Stimulated activated CD8-positive, alpha-beta memory T cell treated with anti-CD3 and anti-CD28 coated beads, Interleukin-2, amount 100 ng/mL, for 48 hours (primary cell): ENCODE measurements around the gene ALAS2.
A peak's percentile ranks its signal among the peaks of the same experiment; 100 is the strongest.
"Not testable (repeated sequence)": the region's sequence is repeated elsewhere in the genome, so short reads cannot be mapped to it uniquely, and the experiment has no call there.

ENCODE experiments used
- DNase-seq, 2 donors: peaks; one replicate each; pipeline ENCODE4 v3.0.0-alpha.2; 2020; ENCODE audit warnings: low read depth in 2 of 2

The ALAS2 gene

DNA sequence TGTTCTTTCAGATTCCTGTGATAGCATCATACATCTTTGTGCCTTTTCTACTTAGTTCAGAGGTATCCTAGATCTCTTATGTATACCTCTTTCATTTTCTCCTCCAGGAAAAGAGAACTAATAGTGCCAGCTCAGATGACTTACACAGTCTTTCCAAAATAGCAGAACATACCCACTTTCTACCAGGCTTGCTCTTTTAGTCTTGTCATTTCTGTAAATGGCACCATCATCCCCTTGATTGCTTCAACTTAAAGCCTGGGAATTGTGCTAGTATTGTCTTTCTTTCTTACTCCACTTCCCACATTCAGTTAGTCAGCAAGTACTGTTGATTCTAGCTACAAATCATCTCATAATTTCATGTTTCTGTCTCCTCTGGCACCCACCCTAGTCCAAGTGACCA, 25.5 kb downstream of the ALAS2 start:
- DNase-seq, result no peak

GRCh38 chrX:55004231-55004630, 26.5 kb downstream of the ALAS2 start:
- DNase-seq, result no peak

GRCh38 chrX:54999717-55000598, 30.8 kb downstream of the ALAS2 start, which contains the start of gene APEX2:
TSS of gene APEX2 (plus strand) at chrX:55000363. CDS start at chrX:55000423, 60 bp downstream.
- peak; percentile 69 to 76 for DNase-seq

- no peak for DNase-seq
Observed at GRCh38 chrX:54995621-54996020, 35.2 kb downstream of the ALAS2 start.

DNA sequence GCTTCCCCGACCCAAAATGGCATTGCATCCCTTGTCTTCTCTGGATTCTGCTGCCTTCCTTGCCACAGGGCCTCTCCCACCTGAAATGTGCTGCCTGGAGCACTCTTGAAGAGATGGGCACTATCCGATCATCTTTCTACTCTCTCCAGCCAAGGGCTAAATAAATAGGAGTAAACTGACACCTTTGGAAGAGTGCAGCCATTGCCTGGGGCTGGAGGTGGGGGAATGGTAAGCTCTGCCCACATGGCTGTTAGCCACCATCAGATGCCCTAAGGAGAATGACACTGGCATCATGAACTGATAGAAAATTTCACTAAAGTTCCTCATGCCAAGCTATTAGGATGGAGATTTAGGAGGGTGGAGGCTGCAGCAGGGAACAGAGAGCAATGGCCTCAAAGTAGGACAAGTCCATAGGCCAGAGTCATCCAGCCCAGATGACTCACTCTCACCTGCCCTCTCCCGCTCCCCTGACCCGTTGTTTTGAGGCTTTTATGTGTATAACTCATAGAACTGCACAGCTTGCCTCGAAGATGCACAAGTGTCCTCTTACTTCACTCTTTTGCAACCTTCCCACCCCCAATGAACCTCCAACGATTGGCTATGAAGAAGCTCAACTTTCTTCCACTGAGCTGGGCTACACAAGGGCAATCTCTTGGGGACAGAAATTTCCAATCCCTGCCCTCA, 36.0 kb downstream of the ALAS2 start:
- no peak for DNase-seq

- no peak for DNase-seq
Observed at GRCh38 chrX:54994099-54994498, 36.7 kb downstream of the ALAS2 start, which contains the start of gene PFKFB1. TSS of gene PFKFB1 (minus strand) at chrX:54994188. CDS start at chrX:54994007, 181 bp downstream.

GRCh38 chrX:54992911-54993622, 37.7 kb downstream of the ALAS2 start:
- no peak for DNase-seq

- DNase-seq, result no peak
Observed at GRCh38 chrX:54991706-54992105, 39.1 kb downstream of the ALAS2 start.

GRCh38 chrX:54983306-54983705, 47.5 kb downstream of the ALAS2 start:
- DNase-seq, result not testable (repeated sequence)

GRCh38 chrX:54980334-54980733, 50.4 kb downstream of the ALAS2 start:
- DNase-seq, result no peak

DNA sequence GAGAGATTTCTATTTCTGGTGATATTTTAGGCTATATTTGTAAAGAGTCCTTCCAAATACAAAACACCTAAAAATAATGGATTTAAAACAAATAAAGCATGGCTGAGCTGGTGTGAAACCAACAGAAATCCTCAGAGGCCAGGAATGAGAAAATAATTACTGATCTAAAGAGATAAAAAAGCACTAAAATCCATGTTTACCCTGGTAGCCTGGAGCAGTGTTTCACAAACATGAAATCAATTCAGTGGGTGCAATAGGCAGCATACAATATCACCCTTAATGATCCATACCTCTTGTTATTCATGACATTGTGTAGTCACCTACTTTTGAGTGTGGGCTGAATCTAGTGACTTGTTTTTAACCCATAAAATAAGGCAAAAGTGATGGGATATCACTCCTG, 51.3 kb downstream of the ALAS2 start:
- no peak for DNase-seq

DNA sequence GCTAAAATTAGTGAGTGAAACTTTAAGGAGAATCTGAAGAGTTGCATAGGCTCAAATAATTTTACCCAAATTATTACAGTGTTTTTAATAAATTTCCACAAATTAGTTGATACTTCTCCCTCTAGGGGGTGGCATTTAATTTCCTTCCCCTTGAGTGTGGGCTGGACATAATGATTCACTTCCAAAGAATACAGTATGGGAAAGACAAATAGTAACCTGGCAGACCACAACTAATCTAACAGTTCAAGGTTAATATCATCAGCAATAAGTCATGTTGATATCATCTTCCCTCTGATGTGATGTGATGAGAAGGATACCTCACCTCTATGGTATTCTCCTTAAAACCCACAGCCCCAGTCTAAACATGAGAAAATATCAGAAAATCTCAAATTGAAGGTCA, 52.3 kb downstream of the ALAS2 start:
- no peak for DNase-seq

GRCh38 chrX:54977387-54977786, 53.4 kb downstream of the ALAS2 start:
- no peak for DNase-seq

DNA sequence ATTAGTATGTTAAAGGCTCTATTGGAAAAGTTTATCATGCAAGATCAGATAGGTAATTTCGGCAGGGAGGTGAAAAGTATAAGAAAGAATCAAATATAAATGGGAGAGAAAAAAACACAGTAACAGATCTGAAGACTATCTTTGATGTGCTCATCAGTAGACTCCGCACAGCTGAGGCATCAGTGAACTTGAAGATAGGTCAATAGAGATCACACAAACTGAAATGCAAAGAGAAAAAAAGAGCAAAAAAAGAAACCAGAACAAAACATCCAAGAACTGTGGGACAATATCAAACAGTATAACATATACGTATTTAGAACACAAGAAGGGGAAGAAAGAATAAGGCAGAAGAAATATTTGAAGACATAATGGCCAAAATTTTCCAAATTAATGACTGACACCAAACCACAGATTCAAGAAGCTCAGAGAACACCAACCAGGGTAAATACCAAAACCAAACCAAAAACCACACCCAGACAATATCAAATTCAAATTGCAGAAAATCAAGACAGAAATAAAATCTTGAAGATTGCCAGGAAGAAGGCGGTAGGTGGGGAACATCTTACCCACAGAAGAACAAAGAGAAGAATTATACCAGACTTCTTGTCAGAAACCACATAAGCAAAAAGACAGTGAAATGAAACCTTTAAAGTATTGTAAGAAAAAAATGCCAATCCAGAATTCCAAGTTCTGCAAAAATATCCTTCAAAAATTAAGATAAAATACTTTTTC, 65.8 kb downstream of the ALAS2 start:
- no peak for DNase-seq

DNA sequence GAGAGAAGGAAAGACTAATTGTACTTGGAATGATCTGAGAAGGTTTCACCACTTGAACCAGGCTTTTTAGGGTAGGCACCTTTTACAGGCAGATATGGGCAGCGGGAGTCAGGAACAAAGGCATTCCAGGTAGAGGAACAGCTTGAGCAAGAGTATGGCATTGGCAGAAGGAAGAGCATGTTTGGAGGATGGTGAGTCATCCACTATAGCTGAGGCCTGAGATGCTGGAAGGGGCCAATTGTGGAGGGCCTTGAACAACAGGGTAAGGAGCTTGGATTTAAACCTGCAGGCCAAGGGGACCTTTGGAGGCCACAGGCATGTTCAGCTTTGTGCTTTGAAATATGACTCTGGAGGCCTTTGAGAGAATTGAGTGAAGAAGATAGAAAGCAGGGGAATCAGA, 69.0 kb downstream of the ALAS2 start:
- no peak for DNase-seq
